ENCODE results near the gene ATXN1.

The ATXN1 gene

DNA sequence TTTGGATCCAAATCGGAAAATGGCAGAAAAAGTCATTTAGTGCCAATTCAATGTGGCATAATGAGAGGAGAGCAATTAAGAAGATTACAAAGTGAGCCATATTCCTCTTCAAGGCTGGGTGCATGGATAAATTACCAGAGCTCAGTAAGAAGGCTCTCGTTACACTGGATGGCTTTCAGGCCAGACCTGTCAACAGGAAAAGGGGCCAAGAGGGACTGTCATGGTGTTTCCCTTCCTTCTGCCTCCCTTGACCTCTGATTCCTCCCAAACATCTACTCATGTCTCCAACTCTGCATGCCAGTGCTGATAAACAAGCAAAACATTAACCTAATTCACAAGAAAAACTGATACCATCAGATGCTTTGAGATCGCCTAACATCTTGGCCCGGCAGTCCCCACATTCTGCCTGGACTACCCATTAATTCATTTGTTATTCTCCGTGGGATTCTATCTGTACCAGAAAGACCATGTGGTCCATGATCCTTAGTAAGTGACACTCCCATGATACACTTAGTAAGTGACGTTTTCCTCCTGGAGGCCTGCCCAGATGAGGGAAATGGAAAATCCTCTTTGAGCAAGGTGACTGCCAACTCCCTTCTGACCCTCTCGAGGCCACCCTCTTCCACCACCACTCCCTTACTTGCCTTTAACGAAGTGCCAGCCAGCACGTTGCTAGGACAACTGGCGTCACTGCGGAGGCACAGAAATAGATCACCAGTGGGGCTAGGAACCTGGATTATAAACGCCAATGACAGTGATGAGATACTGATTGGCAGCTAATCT lies 283.7 kb downstream of the ATXN1 start:
- no peaks in the 10 kb centered on the region for H3K9me3 ChIP-seq (ENCODE audit: control insufficient read depth in 1 of 2, low read length in 2 of 2)
- no peak overlapping the region for H3K27ac ChIP-seq (ENCODE audit: low read length)
- no peak overlapping the region for H3K4me3 ChIP-seq (ENCODE audit: low read depth in 1 of 2, low read length in 2 of 2)
- H3K27me3 ChIP-seq (ENCODE audit: low read depth, low read length), result no peaks in the 10 kb centered on the region
- H3K36me3 ChIP-seq (ENCODE audit: control insufficient read depth in 1 of 2, insufficient read depth in 2 of 2, low read length in 2 of 2), result peaks cover 0 to under 1% of the 10 kb centered on the region in 2 donors
- H3K4me1 ChIP-seq (ENCODE audit: control insufficient read depth in 1 of 2, insufficient read depth in 2 of 2, low read length in 2 of 2), result peaks cover 0 to 7% of the 10 kb centered on the region in 2 donors

DNA sequence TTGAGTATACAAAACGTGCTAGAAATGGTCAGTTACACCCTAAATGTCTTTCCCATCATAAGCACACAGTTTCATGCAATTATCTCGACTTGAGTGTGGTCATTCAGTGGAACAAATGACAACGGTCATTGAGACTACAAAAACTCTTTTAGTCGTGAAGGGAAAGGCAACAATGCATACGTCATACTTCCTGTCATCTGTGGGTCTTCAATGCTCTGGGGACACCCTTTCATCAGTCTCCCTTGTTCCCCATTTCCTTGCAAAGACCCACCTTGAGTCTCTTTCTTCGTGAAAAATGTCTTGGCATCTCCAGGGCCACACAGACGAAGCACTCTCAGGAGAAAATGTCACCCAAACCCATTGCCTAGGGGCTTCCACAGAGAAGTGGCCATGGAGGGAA lies 284.4 kb downstream of the ATXN1 start:
- Histone ChIP-seq H3K27me3 (ENCODE audit: low read depth, low read length) (no peaks in the 10 kb centered on the region), H3K4me3 (ENCODE audit: low read depth in 1 of 2, low read length in 2 of 2) (no peak overlapping the region), H3K9me3 (ENCODE audit: control insufficient read depth in 1 of 2, low read length in 2 of 2) (no peaks in the 10 kb centered on the region), H3K36me3 (ENCODE audit: control insufficient read depth in 1 of 2, insufficient read depth in 2 of 2, low read length in 2 of 2) (no peaks in the 10 kb centered on the region), H3K4me1 (ENCODE audit: control insufficient read depth in 1 of 2, insufficient read depth in 2 of 2, low read length in 2 of 2) (peaks cover 0 to 13% of the 10 kb centered on the region in 2 donors), H3K27ac (ENCODE audit: low read length) (no peak overlapping the region)

DNA sequence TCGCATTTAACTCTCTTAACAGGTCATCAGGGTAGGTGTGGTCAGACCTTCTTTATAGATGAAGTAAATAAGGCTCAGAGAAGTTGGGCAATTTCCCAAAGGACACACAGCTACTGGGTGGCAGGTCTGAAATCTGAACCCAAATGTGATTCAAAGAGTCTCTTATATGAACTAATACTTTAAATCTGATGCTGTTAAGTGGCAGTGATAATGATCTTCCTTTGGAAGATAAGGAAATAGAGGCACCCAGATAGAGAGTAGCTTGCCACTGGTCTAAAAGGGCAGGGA lies 285.8 kb downstream of the ATXN1 start:
- Histone ChIP-seq H3K36me3 (ENCODE audit: control insufficient read depth in 1 of 2, insufficient read depth in 2 of 2, low read length in 2 of 2) (no peaks in the 10 kb centered on the region), H3K27me3 (ENCODE audit: low read depth, low read length) (no peaks in the 10 kb centered on the region), H3K4me1 (ENCODE audit: control insufficient read depth in 1 of 2, insufficient read depth in 2 of 2, low read length in 2 of 2) (peaks cover 0 to 13% of the 10 kb centered on the region in 2 donors), H3K9me3 (ENCODE audit: control insufficient read depth in 1 of 2, low read length in 2 of 2) (no peaks in the 10 kb centered on the region), H3K27ac (ENCODE audit: low read length) (no peak overlapping the region), H3K4me3 (ENCODE audit: low read depth in 1 of 2, low read length in 2 of 2) (no peak overlapping the region)

DNA sequence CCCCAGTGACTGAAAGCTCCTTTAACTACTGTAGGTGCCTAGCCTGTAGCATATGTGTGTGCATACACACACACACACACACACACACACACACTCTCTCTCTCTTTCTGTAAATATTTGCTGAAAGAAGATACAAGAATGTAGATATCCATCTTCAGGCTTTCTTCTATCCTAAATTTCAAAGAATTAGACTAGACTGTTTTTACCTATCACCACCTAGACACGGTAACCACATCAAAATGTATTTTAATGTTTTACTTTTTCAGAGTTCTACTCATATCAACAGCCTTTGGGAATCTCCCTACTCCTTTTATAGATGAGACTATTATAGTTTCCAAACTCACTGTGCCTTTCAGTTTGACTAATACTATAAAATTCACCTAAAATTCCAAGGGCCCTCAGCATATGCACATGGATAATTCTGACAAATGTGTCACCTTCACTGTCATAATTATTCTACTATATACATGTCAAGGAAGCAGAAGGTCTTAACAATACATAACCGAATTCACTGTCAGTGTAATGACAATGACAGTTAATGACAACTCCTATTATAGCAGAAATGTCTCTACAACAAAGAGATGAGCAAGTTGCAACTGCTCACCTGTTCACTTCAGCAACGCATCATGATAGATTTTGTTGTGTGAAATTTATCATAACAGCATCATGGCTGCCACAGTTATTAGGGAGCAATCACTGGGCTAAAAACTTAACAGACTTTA lies 286.3 kb downstream of the ATXN1 start:
- Histone ChIP-seq H3K4me3 (ENCODE audit: low read depth in 1 of 2, low read length in 2 of 2) (no peak overlapping the region), H3K27ac (ENCODE audit: low read length) (no peak overlapping the region), H3K27me3 (ENCODE audit: low read depth, low read length) (no peaks in the 10 kb centered on the region), H3K36me3 (ENCODE audit: control insufficient read depth in 1 of 2, insufficient read depth in 2 of 2, low read length in 2 of 2) (no peaks in the 10 kb centered on the region), H3K4me1 (ENCODE audit: control insufficient read depth in 1 of 2, insufficient read depth in 2 of 2, low read length in 2 of 2) (peaks cover 0 to 13% of the 10 kb centered on the region in 2 donors), H3K9me3 (ENCODE audit: control insufficient read depth in 1 of 2, low read length in 2 of 2) (no peaks in the 10 kb centered on the region)

DNA sequence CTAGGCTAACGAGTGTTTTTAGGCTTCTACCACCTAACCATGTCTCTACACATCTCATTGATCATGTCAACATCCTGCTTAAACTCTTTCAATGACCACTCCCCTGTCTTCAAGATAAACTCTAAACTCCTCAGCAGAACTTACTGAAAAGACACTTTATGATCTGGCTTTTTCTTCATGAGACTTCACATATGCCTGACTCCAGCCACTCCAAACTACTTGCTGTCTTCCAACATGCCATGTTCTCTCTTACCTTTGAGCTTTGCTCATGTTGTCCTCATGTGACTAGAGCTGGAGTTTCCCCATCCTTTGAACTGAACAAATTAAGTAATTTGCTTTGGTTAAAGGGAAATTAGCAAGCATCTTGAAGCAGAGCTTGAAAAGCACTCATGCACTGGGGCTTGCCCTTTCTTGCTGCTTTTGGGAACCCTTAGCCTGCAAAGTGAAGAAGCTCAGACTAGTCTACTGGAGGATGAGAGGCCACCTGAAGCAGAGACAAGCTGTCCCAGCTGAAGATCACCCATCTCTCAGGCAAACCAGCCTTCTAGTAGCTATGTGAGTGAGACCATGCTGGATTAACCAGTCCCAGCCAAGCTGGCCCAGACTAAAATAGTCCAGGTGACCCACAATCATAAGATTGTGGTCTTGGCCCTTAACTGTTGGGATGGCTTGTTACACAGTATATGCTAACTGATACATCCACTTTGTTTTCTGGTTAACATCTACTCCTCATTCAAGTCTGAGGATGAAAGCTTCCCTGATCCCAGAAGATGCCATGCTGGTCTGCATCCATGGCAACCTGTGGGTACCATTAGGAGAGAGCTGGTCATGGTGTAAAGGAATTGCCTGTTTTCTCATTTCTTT lies 287.1 kb downstream of the ATXN1 start:
- Histone ChIP-seq H3K9me3 (ENCODE audit: control insufficient read depth in 1 of 2, low read length in 2 of 2) (no peaks in the 10 kb centered on the region), H3K27ac (ENCODE audit: low read length) (no peak overlapping the region), H3K4me3 (ENCODE audit: low read depth in 1 of 2, low read length in 2 of 2) (no peak overlapping the region), H3K4me1 (ENCODE audit: control insufficient read depth in 1 of 2, insufficient read depth in 2 of 2, low read length in 2 of 2) (peaks cover 0 to 13% of the 10 kb centered on the region in 2 donors), H3K27me3 (ENCODE audit: low read depth, low read length) (no peaks in the 10 kb centered on the region), H3K36me3 (ENCODE audit: control insufficient read depth in 1 of 2, insufficient read depth in 2 of 2, low read length in 2 of 2) (no peaks in the 10 kb centered on the region)

DNA sequence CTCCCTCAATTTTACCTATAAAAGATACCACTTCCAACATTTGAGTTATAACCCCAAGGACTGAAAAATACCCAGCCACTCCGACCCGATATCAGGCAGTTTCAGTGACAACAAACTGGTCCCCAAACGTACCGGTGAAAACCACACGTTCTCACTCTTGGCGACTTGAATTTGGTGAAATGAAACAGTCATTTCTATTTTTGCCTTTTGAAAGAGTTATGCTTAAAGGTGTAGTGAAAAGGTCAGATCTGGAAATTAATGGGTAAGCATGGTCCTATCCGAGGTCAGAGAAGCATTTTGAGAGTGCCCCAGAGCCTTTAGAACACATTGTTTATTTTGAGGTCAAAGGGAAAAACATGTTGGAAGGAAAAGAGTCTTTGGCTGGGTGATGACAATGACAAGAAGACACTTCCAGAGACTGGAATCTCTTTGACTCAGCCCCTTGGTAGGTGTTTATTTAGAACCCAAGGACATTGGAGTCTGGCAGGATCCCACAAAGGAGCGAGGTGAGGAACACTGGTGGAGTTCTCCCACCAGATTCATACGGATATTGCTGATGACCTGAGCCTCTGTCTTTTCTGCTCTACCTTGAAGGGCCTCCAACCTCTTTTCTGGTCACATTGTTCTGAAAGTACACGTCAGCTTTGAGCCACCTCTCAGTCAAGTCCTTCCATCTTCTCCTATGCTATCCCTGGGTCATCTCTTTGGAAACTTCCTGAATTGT lies 287.9 kb downstream of the ATXN1 start:
- Histone ChIP-seq H3K4me3 (ENCODE audit: low read depth in 1 of 2, low read length in 2 of 2) (no peak overlapping the region), H3K27ac (ENCODE audit: low read length) (no peak overlapping the region), H3K27me3 (ENCODE audit: low read depth, low read length) (no peaks in the 10 kb centered on the region), H3K36me3 (ENCODE audit: control insufficient read depth in 1 of 2, insufficient read depth in 2 of 2, low read length in 2 of 2) (no peaks in the 10 kb centered on the region), H3K9me3 (ENCODE audit: control insufficient read depth in 1 of 2, low read length in 2 of 2) (no peaks in the 10 kb centered on the region), H3K4me1 (ENCODE audit: control insufficient read depth in 1 of 2, insufficient read depth in 2 of 2, low read length in 2 of 2) (peaks cover 0 to 13% of the 10 kb centered on the region in 2 donors)

DNA sequence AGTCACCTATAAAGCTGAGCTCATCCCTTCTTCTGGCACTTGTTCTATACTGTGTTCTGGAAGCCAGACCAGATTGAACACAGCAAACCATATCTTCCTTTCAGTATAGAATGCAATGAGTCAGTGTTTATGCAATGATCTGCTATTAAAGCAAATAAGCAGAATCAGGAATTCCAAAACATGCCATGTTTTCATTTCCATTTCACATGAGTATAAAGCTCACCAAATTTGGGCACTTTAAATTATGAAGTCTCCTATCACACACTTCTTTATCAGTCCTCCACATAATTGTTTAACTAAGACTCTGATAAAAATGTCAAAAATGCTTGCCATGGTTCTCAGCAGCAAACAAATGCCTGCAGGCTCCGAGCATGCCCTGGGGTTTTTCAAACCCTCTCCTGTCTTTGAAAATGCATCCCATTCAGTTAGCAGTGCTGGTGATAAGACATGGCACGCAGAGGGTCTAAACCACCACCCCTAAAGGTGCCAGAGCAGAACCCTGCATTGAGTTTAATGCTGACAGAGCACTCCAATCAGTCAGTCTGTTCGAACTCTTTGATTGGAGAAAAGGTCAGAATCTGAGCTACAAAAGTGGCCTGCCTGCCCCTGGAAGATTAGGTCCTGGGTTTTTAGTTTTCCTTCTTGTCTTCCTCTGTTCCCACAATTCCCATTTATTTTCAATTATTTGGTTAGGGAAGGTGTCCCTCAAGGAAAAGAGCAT lies 288.8 kb downstream of the ATXN1 start:
- no peak overlapping the region for H3K4me3 ChIP-seq (ENCODE audit: low read depth in 1 of 2, low read length in 2 of 2)
- no peaks in the 10 kb centered on the region for H3K27me3 ChIP-seq (ENCODE audit: low read depth, low read length)
- H3K36me3 ChIP-seq (ENCODE audit: control insufficient read depth in 1 of 2, insufficient read depth in 2 of 2, low read length in 2 of 2), result no peaks in the 10 kb centered on the region
- H3K4me1 ChIP-seq (ENCODE audit: control insufficient read depth in 1 of 2, insufficient read depth in 2 of 2, low read length in 2 of 2), result peaks cover 0 to 13% of the 10 kb centered on the region in 2 donors
- H3K9me3 ChIP-seq (ENCODE audit: control insufficient read depth in 1 of 2, low read length in 2 of 2), result no peaks in the 10 kb centered on the region
- H3K27ac ChIP-seq (ENCODE audit: low read length), result no peak overlapping the region

DNA sequence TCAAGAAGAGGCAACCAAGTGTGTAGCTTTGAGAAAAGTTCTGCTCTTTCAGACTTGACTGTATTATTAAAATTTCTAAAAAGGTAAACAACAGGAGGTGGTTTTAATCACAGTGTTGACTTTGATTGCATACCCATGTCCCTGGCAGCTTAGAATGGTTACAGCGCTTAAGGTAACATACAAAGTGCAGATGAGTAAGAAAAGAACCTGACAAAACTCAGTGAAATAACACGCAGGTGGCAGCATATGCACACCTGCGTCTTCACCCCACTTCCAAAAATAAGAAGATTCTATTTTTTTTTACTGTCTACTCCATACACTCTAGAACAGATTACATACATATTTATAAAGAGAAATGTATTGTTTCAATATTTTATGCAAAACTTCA lies 289.4 kb downstream of the ATXN1 start:
- no peaks in the 10 kb centered on the region for H3K27me3 ChIP-seq (ENCODE audit: low read depth, low read length)
- H3K4me1 ChIP-seq (ENCODE audit: control insufficient read depth in 1 of 2, insufficient read depth in 2 of 2, low read length in 2 of 2), result peaks cover 0 to 13% of the 10 kb centered on the region in 2 donors
- H3K27ac ChIP-seq (ENCODE audit: low read length), result no peak overlapping the region
- no peaks in the 10 kb centered on the region for H3K36me3 ChIP-seq (ENCODE audit: control insufficient read depth in 1 of 2, insufficient read depth in 2 of 2, low read length in 2 of 2)
- no peak overlapping the region for H3K4me3 ChIP-seq (ENCODE audit: low read depth in 1 of 2, low read length in 2 of 2)
- no peaks in the 10 kb centered on the region for H3K9me3 ChIP-seq (ENCODE audit: control insufficient read depth in 1 of 2, low read length in 2 of 2)

DNA sequence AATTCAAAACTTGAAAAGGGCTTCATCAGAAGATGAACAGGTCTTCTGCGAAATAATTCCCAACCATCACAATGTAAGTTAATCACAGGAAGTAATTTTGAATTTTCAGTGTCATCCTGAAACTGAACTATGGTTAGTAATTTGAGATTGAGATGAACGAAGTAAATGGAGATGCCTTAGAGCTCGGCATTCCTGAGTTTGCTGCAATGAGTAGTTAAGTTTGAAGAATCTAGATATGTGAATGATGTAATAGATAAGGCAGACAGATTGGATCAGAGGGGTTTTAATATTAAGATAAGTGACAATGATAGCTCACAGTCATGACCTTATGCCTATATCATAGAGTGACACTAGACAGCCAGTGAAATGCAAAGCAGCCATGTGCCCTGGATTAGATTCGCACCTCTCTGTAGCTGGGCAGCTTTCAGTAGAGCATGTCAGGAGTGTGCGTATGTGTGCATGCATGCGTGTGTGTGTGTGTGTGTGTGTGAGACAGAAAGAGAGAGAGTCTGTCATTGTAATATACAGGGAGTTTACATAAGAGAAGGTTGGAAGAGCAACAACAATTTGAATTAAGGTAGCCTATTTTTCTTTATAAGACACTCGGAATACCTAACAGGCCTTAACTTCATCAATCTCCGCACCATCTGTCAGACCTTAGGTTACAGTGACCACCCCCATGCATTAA lies 289.9 kb downstream of the ATXN1 start:
- Histone ChIP-seq H3K9me3 (ENCODE audit: control insufficient read depth in 1 of 2, low read length in 2 of 2) (no peaks in the 10 kb centered on the region), H3K27ac (ENCODE audit: low read length) (no peak overlapping the region), H3K4me3 (ENCODE audit: low read depth in 1 of 2, low read length in 2 of 2) (no peak overlapping the region), H3K4me1 (ENCODE audit: control insufficient read depth in 1 of 2, insufficient read depth in 2 of 2, low read length in 2 of 2) (peaks cover 0 to 13% of the 10 kb centered on the region in 2 donors), H3K36me3 (ENCODE audit: control insufficient read depth in 1 of 2, insufficient read depth in 2 of 2, low read length in 2 of 2) (no peaks in the 10 kb centered on the region), H3K27me3 (ENCODE audit: low read depth, low read length) (no peaks in the 10 kb centered on the region)

DNA sequence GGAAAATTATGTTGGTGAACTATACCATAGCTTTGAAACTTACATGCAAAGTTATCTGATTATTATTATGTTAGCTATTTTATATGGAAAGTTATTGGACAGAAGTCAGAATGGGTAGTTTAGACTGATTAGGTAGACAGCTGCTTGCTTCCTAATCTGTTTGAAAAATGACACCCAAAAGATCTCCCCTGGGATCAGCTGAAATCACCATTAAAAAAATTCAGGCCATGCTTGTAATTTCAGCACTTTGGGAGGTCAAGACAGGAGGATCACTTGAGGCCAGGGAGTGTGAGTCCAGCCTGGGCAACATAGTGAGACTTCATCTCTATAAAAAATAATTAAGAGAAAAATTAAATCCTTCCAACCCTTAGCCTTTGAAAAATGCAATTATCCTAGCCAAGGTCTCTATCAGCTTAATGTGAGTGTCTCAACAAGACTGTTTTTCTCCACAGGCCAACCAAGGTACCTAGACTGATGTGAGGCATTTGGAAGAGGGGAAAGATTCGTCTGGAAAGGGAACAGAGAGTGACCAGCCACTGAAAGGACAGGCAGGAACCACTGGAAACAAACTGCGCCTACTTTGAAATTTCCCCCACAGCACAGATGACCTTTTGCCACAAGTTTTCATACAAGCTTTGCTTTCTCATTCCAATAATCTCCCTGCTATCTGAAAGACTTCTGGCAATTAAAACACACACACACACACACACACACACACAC lies 290.6 kb downstream of the ATXN1 start:
- no peaks in the 10 kb centered on the region for H3K27me3 ChIP-seq (ENCODE audit: low read depth, low read length)
- H3K27ac ChIP-seq (ENCODE audit: low read length), result no peak overlapping the region
- H3K4me3 ChIP-seq (ENCODE audit: low read depth in 1 of 2, low read length in 2 of 2), result no peak overlapping the region
- no peaks in the 10 kb centered on the region for H3K36me3 ChIP-seq (ENCODE audit: control insufficient read depth in 1 of 2, insufficient read depth in 2 of 2, low read length in 2 of 2)
- H3K4me1 ChIP-seq (ENCODE audit: control insufficient read depth in 1 of 2, insufficient read depth in 2 of 2, low read length in 2 of 2), result peaks cover 0 to 13% of the 10 kb centered on the region in 2 donors
- no peaks in the 10 kb centered on the region for H3K9me3 ChIP-seq (ENCODE audit: control insufficient read depth in 1 of 2, low read length in 2 of 2)

Data from muscle layer of duodenum (tissue), 2 donors.